ENCODE data around the gene CYTH4. TPM values are rescaled to one million over a fixed set of nuclear protein-coding genes. Genes with fewer than 3 reads are reported as not detected.

The CYTH4 gene
- total RNA-seq, 2 experiments from 2014 or later = 20.6 to 28.1 TPM

DNA sequence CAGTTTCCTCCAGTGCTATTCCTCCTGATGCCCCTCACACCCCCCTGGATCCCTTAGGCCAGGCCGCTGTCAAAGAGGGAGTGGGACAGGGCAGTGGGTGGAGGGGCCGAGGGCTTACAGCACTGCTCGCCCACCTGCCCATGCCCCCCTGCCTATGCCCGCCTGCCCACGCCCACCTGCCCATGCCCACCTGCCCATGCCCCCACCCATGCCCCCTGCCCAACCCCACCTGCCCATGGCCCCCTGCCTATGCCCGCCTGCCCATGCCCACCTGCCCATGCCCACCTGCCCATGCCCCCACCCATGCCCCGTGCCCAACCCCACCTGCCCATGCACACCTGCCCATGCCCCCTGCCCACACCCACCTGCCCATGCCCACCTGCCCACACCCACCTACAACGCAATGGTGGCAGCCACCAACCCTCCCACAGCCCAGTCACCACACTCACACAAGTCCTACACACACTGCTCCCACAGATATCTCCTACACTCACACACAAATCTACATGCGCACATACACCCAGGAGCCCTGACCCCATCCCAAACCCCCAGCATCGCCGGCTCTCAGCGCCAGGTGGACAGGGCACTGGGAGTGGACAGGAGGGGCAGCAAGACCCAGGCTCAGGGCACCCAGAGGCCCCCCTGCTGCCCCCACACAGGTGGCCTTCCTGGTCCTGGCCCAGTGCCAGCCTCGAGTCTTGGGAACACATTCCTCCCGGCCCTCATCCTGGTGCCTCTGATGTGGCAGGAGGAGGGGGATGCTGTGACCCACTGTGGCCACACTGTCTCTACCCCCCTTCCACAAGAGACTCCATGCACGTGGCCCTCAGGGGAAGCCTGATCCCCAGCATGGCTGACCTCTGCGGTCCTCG is 61.8 kb downstream of the CYTH4 start:
- no TSS peak for BruUV-seq (replicated peaks)
- no peak overlapping the region for H2AFZ ChIP-seq (ENCODE audit: low read length)
- no peaks in the 10 kb centered on the region for H3K79me2 ChIP-seq (ENCODE audit: insufficient read depth, low read depth, low read length)
- H3K4me3 ChIP-seq (ENCODE audit: low read depth, low read length, poor library complexity, severe bottlenecking) = no peak overlapping the region
- H3K4me1 ChIP-seq (ENCODE audit: insufficient read depth, low read length, poor library complexity, severe bottlenecking) = no peaks in the 10 kb centered on the region
- DNase-seq (ENCODE audit: low spot score) = no peak
- no peak overlapping the region for H3K4me2 ChIP-seq (ENCODE audit: low read length)
- no peaks in the 10 kb centered on the region for H3K9me2 ChIP-seq (ENCODE audit: insufficient read depth, low read length)
- H3K36me3 ChIP-seq (ENCODE audit: insufficient read depth, low read length) = no peaks in the 10 kb centered on the region
- H3K27ac ChIP-seq (ENCODE audit: low read depth, low read length, poor library complexity, severe bottlenecking) = no peak overlapping the region
- intact Hi-C loops (cut with micrococcal nuclease; ENCODE audit: unreplicated experiment) = no loop called here
- ChIA-PET POLR2A (no interaction called here), CTCF (ENCODE audit: unreplicated experiment) (no interaction called here)
- H3K9me3 ChIP-seq (ENCODE audit: low read length) = no peaks in the 10 kb centered on the region
- no peaks in the 10 kb centered on the region for H4K20me1 ChIP-seq (ENCODE audit: insufficient read depth, low read length)
- TF ChIP-seq, protein P1, sequence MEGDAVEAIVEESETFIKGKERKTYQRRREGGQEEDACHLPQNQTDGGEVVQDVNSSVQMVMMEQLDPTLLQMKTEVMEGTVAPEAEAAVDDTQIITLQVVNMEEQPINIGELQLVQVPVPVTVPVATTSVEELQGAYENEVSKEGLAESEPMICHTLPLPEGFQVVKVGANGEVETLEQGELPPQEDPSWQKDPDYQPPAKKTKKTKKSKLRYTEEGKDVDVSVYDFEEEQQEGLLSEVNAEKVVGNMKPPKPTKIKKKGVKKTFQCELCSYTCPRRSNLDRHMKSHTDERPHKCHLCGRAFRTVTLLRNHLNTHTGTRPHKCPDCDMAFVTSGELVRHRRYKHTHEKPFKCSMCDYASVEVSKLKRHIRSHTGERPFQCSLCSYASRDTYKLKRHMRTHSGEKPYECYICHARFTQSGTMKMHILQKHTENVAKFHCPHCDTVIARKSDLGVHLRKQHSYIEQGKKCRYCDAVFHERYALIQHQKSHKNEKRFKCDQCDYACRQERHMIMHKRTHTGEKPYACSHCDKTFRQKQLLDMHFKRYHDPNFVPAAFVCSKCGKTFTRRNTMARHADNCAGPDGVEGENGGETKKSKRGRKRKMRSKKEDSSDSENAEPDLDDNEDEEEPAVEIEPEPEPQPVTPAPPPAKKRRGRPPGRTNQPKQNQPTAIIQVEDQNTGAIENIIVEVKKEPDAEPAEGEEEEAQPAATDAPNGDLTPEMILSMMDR (conservative IDR thresholded peaks at IDR 0.05; ENCODE audit: low read length) = no peak
- TF ChIP-seq EZH2phosphoT487 (IDR thresholded peaks at IDR 0.05; ENCODE audit: borderline replicate concordance, low read depth, low read length) = no peak

GRCh38 chr22:37344735-37345449 is 62.6 kb downstream of the CYTH4 start:
- Histone ChIP-seq H4K20me1 (ENCODE audit: insufficient read depth, low read length) (no peaks in the 10 kb centered on the region), H3K79me2 (ENCODE audit: insufficient read depth, low read depth, low read length) (no peaks in the 10 kb centered on the region), H3K4me1 (ENCODE audit: insufficient read depth, low read length, poor library complexity, severe bottlenecking) (no peaks in the 10 kb centered on the region), H3K27ac (ENCODE audit: low read depth, low read length, poor library complexity, severe bottlenecking) (no peak overlapping the region), H3K4me3 (ENCODE audit: low read depth, low read length, poor library complexity, severe bottlenecking) (no peak overlapping the region), H3K9me3 (ENCODE audit: low read length) (no peaks in the 10 kb centered on the region), H2AFZ (ENCODE audit: low read length) (no peak overlapping the region), H3K36me3 (ENCODE audit: insufficient read depth, low read length) (no peaks in the 10 kb centered on the region), H3K9me2 (ENCODE audit: insufficient read depth, low read length) (no peaks in the 10 kb centered on the region), H3K4me2 (ENCODE audit: low read length) (no peak overlapping the region)
- POLR2A ChIA-PET = no interaction called here
- no peak for DNase-seq (ENCODE audit: low spot score)
- intact Hi-C loops (cut with micrococcal nuclease; ENCODE audit: unreplicated experiment) = no loop called here
- TF ChIP-seq, protein P1 (conservative IDR thresholded peaks at IDR 0.05; ENCODE audit: low read length) = no peak
- no peak for TF ChIP-seq EZH2phosphoT487 (IDR thresholded peaks at IDR 0.05; ENCODE audit: borderline replicate concordance, low read depth, low read length)
- CTCF ChIA-PET (ENCODE audit: unreplicated experiment) = no interaction called here
- no TSS peak for BruUV-seq (replicated peaks)

Data from OCI-LY7 (cell line).